Measurements from ENCODE around the gene CFAP221.

Gene CFAP221

DNA sequence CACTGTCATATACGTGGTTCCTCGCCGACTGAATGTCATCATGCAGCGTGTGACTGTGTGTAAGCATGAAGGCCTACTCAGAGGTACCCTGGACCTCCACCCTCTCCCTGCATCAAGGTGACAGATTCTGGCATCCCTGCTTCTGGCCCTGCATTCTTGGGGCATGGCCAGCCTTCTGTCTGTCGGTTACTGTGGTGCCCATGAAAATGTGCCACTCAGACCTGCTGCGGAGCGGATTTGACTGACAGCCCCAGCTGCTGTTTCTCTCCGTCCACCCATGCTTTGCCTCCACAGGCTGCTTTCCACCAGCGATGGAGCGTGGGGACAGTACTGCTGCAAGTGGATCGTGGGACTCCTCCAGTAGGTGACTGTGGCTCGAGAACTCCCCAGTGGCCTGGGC is 144.4 kb downstream of the CFAP221 start:
- no peak for DNase-seq (ENCODE audit: low read depth)
- TF ChIP-seq, protein P1, sequence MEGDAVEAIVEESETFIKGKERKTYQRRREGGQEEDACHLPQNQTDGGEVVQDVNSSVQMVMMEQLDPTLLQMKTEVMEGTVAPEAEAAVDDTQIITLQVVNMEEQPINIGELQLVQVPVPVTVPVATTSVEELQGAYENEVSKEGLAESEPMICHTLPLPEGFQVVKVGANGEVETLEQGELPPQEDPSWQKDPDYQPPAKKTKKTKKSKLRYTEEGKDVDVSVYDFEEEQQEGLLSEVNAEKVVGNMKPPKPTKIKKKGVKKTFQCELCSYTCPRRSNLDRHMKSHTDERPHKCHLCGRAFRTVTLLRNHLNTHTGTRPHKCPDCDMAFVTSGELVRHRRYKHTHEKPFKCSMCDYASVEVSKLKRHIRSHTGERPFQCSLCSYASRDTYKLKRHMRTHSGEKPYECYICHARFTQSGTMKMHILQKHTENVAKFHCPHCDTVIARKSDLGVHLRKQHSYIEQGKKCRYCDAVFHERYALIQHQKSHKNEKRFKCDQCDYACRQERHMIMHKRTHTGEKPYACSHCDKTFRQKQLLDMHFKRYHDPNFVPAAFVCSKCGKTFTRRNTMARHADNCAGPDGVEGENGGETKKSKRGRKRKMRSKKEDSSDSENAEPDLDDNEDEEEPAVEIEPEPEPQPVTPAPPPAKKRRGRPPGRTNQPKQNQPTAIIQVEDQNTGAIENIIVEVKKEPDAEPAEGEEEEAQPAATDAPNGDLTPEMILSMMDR (IDR thresholded peaks at IDR 0.05; ENCODE audit: low read depth, low read length, missing control alignments) = no peak

DNA sequence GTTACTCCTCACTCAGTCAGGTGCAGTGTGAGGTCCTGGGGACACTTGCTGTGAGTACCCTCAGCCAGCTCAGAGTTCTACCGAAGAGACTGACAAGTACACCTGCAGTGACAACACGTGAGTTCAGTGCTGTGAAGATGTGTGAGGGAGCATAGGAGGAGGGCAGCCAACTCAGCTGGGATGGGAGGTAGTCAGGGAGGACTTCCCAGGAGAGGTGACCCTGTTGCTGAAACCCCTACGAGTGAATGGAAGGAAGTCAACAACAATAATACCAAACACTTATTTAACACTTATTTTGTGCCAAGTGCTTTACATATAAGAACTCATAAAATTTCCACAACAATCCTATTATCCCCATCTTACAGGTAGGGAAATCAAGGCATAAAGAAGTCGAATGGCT is 145.0 kb downstream of the CFAP221 start:
- TF ChIP-seq, protein P1 (IDR thresholded peaks at IDR 0.05; ENCODE audit: low read depth, low read length, missing control alignments) = no peak
- no peak overlapping the region for H3K4me3 ChIP-seq (ENCODE audit: low read depth, low read length)
- no peak for DNase-seq (ENCODE audit: low read depth)

More for the DNA sequence above, 144.4 kb downstream of the CFAP221 start:
- H3K4me3 ChIP-seq (ENCODE audit: low read depth, low read length) = no peak overlapping the region

DNA sequence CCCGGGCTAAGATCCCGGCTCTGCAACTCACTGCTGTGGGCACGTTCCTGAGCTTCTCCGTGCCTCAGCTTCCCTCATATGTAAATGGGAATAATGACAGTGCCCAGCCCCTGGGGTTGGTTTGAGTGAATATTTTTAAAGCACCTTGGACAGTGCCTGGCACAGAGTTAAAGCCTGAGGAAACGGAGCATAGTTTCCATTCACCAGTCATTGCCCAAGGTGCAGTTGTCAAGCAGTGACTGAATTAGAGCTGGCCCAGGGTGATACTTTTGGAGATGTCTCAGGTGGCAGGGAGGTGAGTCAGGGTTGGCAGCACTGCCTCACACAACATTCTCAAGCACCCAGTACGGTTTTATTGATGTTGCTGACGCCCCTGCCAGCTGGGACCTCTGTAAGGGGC is 146.9 kb downstream of the CFAP221 start:
- TF ChIP-seq, protein P1 (IDR thresholded peaks at IDR 0.05; ENCODE audit: low read depth, low read length, missing control alignments) = no peak

DNA sequence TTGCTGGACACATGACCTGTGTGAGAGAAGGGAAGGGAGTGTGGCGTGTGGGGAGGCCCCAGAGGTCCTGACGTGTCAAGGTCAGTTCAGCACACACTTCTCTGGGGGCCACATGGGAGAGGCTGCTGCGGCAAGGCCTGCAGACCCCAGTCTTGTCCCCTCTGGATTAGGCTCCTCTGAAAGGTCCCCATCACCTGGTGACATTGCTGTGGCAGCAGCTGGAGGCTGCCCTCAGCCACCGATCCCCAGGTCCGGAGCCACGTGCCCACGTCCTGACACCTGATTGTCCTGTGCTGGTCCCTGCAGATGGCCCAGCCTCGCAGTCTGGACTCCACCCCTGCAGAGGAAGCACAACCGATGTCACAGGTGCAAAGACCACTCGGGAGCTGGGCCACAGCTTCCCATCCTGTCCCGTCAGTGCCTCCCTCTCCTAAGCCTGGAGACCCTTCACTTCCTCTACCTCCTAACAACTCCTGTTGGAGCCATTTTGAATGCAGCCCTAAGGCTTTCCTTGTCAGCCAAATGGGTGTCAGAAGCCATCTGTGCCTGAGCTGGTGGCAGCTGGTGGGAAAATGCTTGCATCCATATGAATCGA is 147.5 kb downstream of the CFAP221 start:
- no peak overlapping the region for H3K4me3 ChIP-seq (ENCODE audit: low read depth, low read length)
- no peak for DNase-seq (ENCODE audit: low read depth)
- TF ChIP-seq, protein P1 (IDR thresholded peaks at IDR 0.05; ENCODE audit: low read depth, low read length, missing control alignments) = no peak

More for the DNA sequence above, 146.9 kb downstream of the CFAP221 start:
- DNase-seq (ENCODE audit: low read depth) = no peak
- H3K4me3 ChIP-seq (ENCODE audit: low read depth, low read length) = no peak overlapping the region

DNA sequence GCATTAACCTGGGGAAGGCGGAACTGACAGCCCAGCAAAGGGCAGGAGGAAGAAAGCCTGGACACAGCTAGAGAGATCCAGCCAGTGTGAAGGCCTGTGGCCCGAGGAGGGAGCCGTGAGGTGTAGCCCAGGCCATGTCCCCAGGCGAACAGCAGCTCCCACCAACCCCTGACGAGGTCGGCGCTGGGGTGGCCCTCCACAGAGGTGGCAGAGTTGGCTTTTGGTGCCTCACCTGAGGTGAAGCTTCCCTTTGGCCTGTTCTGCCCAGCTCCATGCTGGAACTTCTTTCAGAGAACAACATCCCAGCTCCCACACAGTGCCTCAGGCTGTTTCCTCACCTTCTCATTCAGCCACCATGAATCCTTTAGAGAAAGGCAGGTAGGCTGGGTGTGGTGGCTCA is 148.1 kb downstream of the CFAP221 start:
- H3K4me3 ChIP-seq (ENCODE audit: low read depth, low read length) = no peak overlapping the region
- TF ChIP-seq, protein P1 (IDR thresholded peaks at IDR 0.05; ENCODE audit: low read depth, low read length, missing control alignments) = no peak
- no peak for DNase-seq (ENCODE audit: low read depth)

DNA sequence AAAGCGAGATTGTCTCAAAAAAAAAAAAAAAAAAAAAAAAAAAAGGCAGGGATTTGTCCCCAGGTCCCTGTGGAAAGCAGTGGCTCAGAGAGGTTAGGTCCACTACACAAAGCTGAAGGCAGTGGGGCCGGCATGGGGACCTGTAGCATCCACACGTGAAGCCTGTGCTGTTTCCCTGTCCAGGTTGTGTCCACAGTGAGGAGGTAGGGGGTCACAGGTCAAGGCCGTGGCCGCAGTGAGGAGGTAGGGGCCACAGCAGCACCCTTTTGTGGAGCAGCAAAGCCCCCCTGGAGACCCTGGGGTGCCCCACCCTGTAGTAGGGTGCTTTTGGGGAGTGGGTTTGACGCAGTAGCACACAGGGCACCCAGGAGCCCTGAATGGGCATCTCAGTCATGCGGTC is 148.7 kb downstream of the CFAP221 start:
- no peak overlapping the region for H3K4me3 ChIP-seq (ENCODE audit: low read depth, low read length)
- no peak for DNase-seq (ENCODE audit: low read depth)
- TF ChIP-seq, protein P1 (IDR thresholded peaks at IDR 0.05; ENCODE audit: low read depth, low read length, missing control alignments) = no peak

DNA sequence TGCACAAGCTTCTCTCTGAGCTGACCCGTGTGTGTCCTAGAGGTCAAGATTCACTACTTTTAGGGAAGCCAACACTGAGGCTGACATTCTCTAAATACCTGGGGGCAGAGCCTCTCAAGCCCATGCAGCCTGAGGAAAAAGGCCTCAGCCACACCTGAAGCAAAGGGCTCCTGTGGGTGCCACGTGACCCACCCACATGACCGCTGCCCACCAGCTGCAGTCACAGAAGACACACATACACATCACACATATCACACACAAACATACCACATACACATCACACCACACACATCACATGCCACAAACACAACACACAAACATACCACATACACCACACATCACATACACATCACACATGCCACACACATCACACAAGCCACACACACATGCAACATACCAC is 149.3 kb downstream of the CFAP221 start:
- no peak for DNase-seq (ENCODE audit: low read depth)
- TF ChIP-seq, protein P1 (IDR thresholded peaks at IDR 0.05; ENCODE audit: low read depth, low read length, missing control alignments) = no peak
- no peak overlapping the region for H3K4me3 ChIP-seq (ENCODE audit: low read depth, low read length)
